Measurements from ENCODE around the gene MED31. TPM values are rescaled to one million over a fixed set of nuclear protein-coding genes. Genes with fewer than 3 reads are reported as not detected.

Gene MED31
- total and polyA plus RNA-seq, 2 of the 13 experiments (the other 11 are each of a cell fraction or from before 2014, with no cell fraction given), result 19.0 to 20.9 TPM

- peak; percentile 71 for TF ChIP-seq PATZ1 (CRISPR knock-in tag; IDR thresholded peaks at IDR 0.05)
- peak; percentile 23 for TF ChIP-seq ZEB1 (IDR thresholded peaks at IDR 0.05; ENCODE audit: insufficient replicate concordance, low read depth)
- peak; percentile 95 for TF ChIP-seq ZGPAT (CRISPR knock-in tag; IDR thresholded peaks at IDR 0.05)
- no peak for TF ChIP-seq KDM1A (CRISPR knock-in tag; IDR thresholded peaks at IDR 0.05)
- TF ChIP-seq, protein P1, sequence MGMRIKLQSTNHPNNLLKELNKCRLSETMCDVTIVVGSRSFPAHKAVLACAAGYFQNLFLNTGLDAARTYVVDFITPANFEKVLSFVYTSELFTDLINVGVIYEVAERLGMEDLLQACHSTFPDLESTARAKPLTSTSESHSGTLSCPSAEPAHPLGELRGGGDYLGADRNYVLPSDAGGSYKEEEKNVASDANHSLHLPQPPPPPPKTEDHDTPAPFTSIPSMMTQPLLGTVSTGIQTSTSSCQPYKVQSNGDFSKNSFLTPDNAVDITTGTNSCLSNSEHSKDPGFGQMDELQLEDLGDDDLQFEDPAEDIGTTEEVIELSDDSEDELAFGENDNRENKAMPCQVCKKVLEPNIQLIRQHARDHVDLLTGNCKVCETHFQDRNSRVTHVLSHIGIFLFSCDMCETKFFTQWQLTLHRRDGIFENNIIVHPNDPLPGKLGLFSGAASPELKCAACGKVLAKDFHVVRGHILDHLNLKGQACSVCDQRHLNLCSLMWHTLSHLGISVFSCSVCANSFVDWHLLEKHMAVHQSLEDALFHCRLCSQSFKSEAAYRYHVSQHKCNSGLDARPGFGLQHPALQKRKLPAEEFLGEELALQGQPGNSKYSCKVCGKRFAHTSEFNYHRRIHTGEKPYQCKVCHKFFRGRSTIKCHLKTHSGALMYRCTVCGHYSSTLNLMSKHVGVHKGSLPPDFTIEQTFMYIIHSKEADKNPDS (CRISPR knock-in tag; IDR thresholded peaks at IDR 0.05), result peak; percentile 92; the same call in 1 of the 2 replicates
- TF ChIP-seq, protein P2, sequence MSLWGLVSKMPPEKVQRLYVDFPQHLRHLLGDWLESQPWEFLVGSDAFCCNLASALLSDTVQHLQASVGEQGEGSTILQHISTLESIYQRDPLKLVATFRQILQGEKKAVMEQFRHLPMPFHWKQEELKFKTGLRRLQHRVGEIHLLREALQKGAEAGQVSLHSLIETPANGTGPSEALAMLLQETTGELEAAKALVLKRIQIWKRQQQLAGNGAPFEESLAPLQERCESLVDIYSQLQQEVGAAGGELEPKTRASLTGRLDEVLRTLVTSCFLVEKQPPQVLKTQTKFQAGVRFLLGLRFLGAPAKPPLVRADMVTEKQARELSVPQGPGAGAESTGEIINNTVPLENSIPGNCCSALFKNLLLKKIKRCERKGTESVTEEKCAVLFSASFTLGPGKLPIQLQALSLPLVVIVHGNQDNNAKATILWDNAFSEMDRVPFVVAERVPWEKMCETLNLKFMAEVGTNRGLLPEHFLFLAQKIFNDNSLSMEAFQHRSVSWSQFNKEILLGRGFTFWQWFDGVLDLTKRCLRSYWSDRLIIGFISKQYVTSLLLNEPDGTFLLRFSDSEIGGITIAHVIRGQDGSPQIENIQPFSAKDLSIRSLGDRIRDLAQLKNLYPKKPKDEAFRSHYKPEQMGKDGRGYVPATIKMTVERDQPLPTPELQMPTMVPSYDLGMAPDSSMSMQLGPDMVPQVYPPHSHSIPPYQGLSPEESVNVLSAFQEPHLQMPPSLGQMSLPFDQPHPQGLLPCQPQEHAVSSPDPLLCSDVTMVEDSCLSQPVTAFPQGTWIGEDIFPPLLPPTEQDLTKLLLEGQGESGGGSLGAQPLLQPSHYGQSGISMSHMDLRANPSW (CRISPR knock-in tag; IDR thresholded peaks at IDR 0.05; ENCODE audit: borderline replicate concordance), result peak; percentile 82; the same call in 1 of the 2 replicates
- TF ChIP-seq, protein P3, sequence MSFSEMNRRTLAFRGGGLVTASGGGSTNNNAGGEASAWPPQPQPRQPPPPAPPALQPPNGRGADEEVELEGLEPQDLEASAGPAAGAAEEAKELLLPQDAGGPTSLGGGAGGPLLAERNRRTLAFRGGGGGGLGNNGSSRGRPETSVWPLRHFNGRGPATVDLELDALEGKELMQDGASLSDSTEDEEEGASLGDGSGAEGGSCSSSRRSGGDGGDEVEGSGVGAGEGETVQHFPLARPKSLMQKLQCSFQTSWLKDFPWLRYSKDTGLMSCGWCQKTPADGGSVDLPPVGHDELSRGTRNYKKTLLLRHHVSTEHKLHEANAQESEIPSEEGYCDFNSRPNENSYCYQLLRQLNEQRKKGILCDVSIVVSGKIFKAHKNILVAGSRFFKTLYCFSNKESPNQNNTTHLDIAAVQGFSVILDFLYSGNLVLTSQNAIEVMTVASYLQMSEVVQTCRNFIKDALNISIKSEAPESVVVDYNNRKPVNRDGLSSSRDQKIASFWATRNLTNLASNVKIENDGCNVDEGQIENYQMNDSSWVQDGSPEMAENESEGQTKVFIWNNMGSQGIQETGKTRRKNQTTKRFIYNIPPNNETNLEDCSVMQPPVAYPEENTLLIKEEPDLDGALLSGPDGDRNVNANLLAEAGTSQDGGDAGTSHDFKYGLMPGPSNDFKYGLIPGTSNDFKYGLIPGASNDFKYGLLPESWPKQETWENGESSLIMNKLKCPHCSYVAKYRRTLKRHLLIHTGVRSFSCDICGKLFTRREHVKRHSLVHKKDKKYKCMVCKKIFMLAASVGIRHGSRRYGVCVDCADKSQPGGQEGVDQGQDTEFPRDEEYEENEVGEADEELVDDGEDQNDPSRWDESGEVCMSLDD (CRISPR knock-in tag; IDR thresholded peaks at IDR 0.05; ENCODE audit: borderline replicate concordance), result no peak; the same call in 1 of the 2 replicates
- TF ChIP-seq, protein P4, sequence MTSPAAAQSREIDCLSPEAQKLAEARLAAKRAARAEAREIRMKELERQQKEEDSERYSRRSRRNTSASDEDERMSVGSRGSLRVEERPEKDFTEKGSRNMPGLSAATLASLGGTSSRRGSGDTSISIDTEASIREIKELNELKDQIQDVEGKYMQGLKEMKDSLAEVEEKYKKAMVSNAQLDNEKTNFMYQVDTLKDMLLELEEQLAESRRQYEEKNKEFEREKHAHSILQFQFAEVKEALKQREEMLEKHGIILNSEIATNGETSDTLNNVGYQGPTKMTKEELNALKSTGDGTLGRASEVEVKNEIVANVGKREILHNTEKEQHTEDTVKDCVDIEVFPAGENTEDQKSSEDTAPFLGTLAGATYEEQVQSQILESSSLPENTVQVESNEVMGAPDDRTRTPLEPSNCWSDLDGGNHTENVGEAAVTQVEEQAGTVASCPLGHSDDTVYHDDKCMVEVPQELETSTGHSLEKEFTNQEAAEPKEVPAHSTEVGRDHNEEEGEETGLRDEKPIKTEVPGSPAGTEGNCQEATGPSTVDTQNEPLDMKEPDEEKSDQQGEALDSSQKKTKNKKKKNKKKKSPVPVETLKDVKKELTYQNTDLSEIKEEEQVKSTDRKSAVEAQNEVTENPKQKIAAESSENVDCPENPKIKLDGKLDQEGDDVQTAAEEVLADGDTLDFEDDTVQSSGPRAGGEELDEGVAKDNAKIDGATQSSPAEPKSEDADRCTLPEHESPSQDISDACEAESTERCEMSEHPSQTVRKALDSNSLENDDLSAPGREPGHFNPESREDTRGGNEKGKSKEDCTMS (CRISPR knock-in tag; conservative IDR thresholded peaks at IDR 0.05), result no peak
- no peak for TF ChIP-seq TEF (CRISPR knock-in tag; IDR thresholded peaks at IDR 0.05)
These were observed 48.9 kb upstream of the MED31 start (continued) for GRCh38 chr17:6699997-6700947.

Measured in HepG2 (cell line).